ENCODE data around the gene PGP. TPM values are rescaled to one million over a fixed set of nuclear protein-coding genes. Genes with fewer than 3 reads are reported as not detected.
"Not testable (repeated sequence)": the region's sequence is repeated elsewhere in the genome, so short reads cannot be mapped to it uniquely, and the experiment has no call there.

PGP gene
- total and polyA plus RNA-seq, 5 donors from 2014 or later, result 6.1 to 14.2 (median 10.1) TPM

- Mint-ChIP-seq H3K4me3 (peak overlapping the region in 3 of 4 donors; percentile 78 to 80 (median 79)), H3K36me3 (no peaks in the 10 kb centered on the region), H3K27me3 (peaks cover 8% of the 10 kb centered on the region), H3K4me1 (peaks cover 0 to 20% (median 3%) of the 10 kb centered on the region in 4 donors), H3K9me3 (peaks cover 0 to 1% (median 0%) of the 10 kb centered on the region in 7 donors), H3K27ac (peak overlapping the region in 2 of 3 donors; percentile 20 to 52)
- DNase-seq, result no peak
- Histone ChIP-seq H3K4me1 (ENCODE audit: control insufficient read depth, insufficient read depth, low read length, poor library complexity, severe bottlenecking) (peaks cover 18% of the 10 kb centered on the region), H3K27me3 (ENCODE audit: control insufficient read depth, insufficient read depth, low read length) (no peaks in the 10 kb centered on the region), H3K4me3 (ENCODE audit: low read depth, low read length) (no peak overlapping the region), H3K36me3 (ENCODE audit: control insufficient read depth, insufficient read depth, low read length) (peaks cover 9% of the 10 kb centered on the region), H3K27ac (ENCODE audit: insufficient read depth, low read length, poor library complexity, severe bottlenecking) (peak overlapping the region; percentile 92), H3K9me3 (ENCODE audit: control insufficient read depth in 2 of 2, low read length in 2 of 2) (no peaks in the 10 kb centered on the region)
- ATAC-seq (ENCODE audit: low read depth in 2 of 2), result no peak
Observed at GRCh38 chr16:2206420-2206779, 8.2 kb downstream of the PGP start.

GRCh38 chr16:2205967-2206313, 8.7 kb downstream of the PGP start:
- H3K4me1 ChIP-seq (ENCODE audit: control insufficient read depth, insufficient read depth, low read length, poor library complexity, severe bottlenecking), result peaks cover 18% of the 10 kb centered on the region
- H3K27ac Mint-ChIP-seq, result peak overlapping the region; percentile 41 to 82 (median 52)
- peaks cover 0 to 1% (median 0%) of the 10 kb centered on the region in 7 donors for H3K9me3 Mint-ChIP-seq
- H3K4me3 ChIP-seq (ENCODE audit: low read depth, low read length), result peak overlapping the region; percentile 68
- peak overlapping the region; percentile 75 to 80 (median 78) for H3K4me3 Mint-ChIP-seq
- H3K36me3 ChIP-seq (ENCODE audit: control insufficient read depth, insufficient read depth, low read length), result peaks cover 9% of the 10 kb centered on the region
- ATAC-seq (ENCODE audit: low read depth in 2 of 2) (no peak), DNase-seq (no peak)
- H3K9me3 ChIP-seq (ENCODE audit: control insufficient read depth in 2 of 2, low read length in 2 of 2), result no peaks in the 10 kb centered on the region
- peaks cover 8% of the 10 kb centered on the region for H3K27me3 Mint-ChIP-seq
- no peaks in the 10 kb centered on the region for H3K27me3 ChIP-seq (ENCODE audit: control insufficient read depth, insufficient read depth, low read length)
- peak overlapping the region; percentile 92 for H3K27ac ChIP-seq (ENCODE audit: insufficient read depth, low read length, poor library complexity, severe bottlenecking)
- peaks cover 0 to 20% (median 3%) of the 10 kb centered on the region in 4 donors for H3K4me1 Mint-ChIP-seq
- H3K36me3 Mint-ChIP-seq, result no peaks in the 10 kb centered on the region

GRCh38 chr16:2205104-2205966, 9.3 kb downstream of the PGP start, which contains the start of gene MLST8:
Gene MLST8, plus strand, starts transcription at chr16:2205454. Its CDS starts 632 bp downstream, at chr16:2206086.
- H3K9me3 Mint-ChIP-seq, result peaks cover 0 to 1% (median 0%) of the 10 kb centered on the region in 7 donors
- peak within 1 kb of the TSS; percentile 82 to 96 (median 85) for H3K27ac Mint-ChIP-seq

GRCh38 chr16:2204416-2205103, 10.1 kb downstream of the PGP start:
- H3K4me1 ChIP-seq (ENCODE audit: control insufficient read depth, insufficient read depth, low read length, poor library complexity, severe bottlenecking), result peaks cover 18% of the 10 kb centered on the region
- no peaks in the 10 kb centered on the region for H3K36me3 Mint-ChIP-seq
- peak overlapping the region; percentile 24 to 83 (median 82) for H3K27ac Mint-ChIP-seq
- H3K4me3 Mint-ChIP-seq, result peak overlapping the region; percentile 78 to 89 (median 82)
- no peaks in the 10 kb centered on the region for H3K27me3 ChIP-seq (ENCODE audit: control insufficient read depth, insufficient read depth, low read length)
- H3K9me3 ChIP-seq (ENCODE audit: control insufficient read depth in 2 of 2, low read length in 2 of 2), result no peaks in the 10 kb centered on the region
- H3K36me3 ChIP-seq (ENCODE audit: control insufficient read depth, insufficient read depth, low read length), result peaks cover 9% of the 10 kb centered on the region
- H3K4me3 ChIP-seq (ENCODE audit: low read depth, low read length), result peak overlapping the region; percentile 70
- DNase-seq, result no peak
- H3K9me3 Mint-ChIP-seq, result peaks cover 0 to 1% (median 0%) of the 10 kb centered on the region in 7 donors
- H3K27me3 Mint-ChIP-seq, result peaks cover 18% of the 10 kb centered on the region
- H3K4me1 Mint-ChIP-seq, result peaks cover 0 to 20% (median 3%) of the 10 kb centered on the region in 4 donors
- H3K27ac ChIP-seq (ENCODE audit: insufficient read depth, low read length, poor library complexity, severe bottlenecking), result peak overlapping the region; percentile 92
- no peak for ATAC-seq (ENCODE audit: low read depth in 2 of 2)

More at GRCh38 chr16:2205104-2205966, 9.3 kb downstream of the PGP start, which contains the start of gene MLST8:
- Histone ChIP-seq H3K27me3 (ENCODE audit: control insufficient read depth, insufficient read depth, low read length) (no peaks in the 10 kb centered on the region), H3K27ac (ENCODE audit: insufficient read depth, low read length, poor library complexity, severe bottlenecking) (peak within 1 kb of the TSS; percentile 92), H3K36me3 (ENCODE audit: control insufficient read depth, insufficient read depth, low read length) (peaks cover 9% of the 10 kb centered on the region), H3K4me1 (ENCODE audit: control insufficient read depth, insufficient read depth, low read length, poor library complexity, severe bottlenecking) (peaks cover 18% of the 10 kb centered on the region), H3K9me3 (ENCODE audit: control insufficient read depth in 2 of 2, low read length in 2 of 2) (no peaks in the 10 kb centered on the region), H3K4me3 (ENCODE audit: low read depth, low read length) (peak within 1 kb of the TSS; percentile 70)
- Mint-ChIP-seq H3K4me1 (peaks cover 0 to 20% (median 3%) of the 10 kb centered on the region in 4 donors), H3K27me3 (peaks cover 10% of the 10 kb centered on the region), H3K4me3 (peak within 1 kb of the TSS; percentile 78 to 92 (median 88)), H3K36me3 (no peaks in the 10 kb centered on the region)
- peak; percentile 82 to 83 for ATAC-seq (ENCODE audit: low read depth in 2 of 2)
- peak; percentile 88 to 98 (median 93) for DNase-seq

GRCh38 chr16:2203119-2203688, 11.4 kb downstream of the PGP start:
- H3K4me1 ChIP-seq (ENCODE audit: control insufficient read depth, insufficient read depth, low read length, poor library complexity, severe bottlenecking), result peaks cover 18% of the 10 kb centered on the region
- peaks cover 0 to 20% (median 3%) of the 10 kb centered on the region in 4 donors for H3K4me1 Mint-ChIP-seq
- H3K36me3 Mint-ChIP-seq; H3K27me3 ChIP-seq (ENCODE audit: control insufficient read depth, insufficient read depth, low read length); H3K27ac ChIP-seq (ENCODE audit: insufficient read depth, low read length, poor library complexity, severe bottlenecking); H3K9me3 ChIP-seq (ENCODE audit: control insufficient read depth in 2 of 2, low read length in 2 of 2); ATAC-seq (ENCODE audit: low read depth in 2 of 2); DNase-seq; H3K4me3 ChIP-seq (ENCODE audit: low read depth, low read length); H3K9me3 Mint-ChIP-seq; H3K27ac Mint-ChIP-seq; H3K36me3 ChIP-seq (ENCODE audit: control insufficient read depth, insufficient read depth, low read length): not testable (repeated sequence)
- peak overlapping the region; percentile 74 to 89 (median 80) for H3K4me3 Mint-ChIP-seq
- peaks cover 25% of the 10 kb centered on the region for H3K27me3 Mint-ChIP-seq

- H3K27ac ChIP-seq (ENCODE audit: insufficient read depth, low read length, poor library complexity, severe bottlenecking), result no peak overlapping the region
- no peak overlapping the region for H3K27ac Mint-ChIP-seq
- ATAC-seq (ENCODE audit: low read depth in 2 of 2), result no peak
- no peak for DNase-seq
- H3K4me3 ChIP-seq (ENCODE audit: low read depth, low read length), result no peak overlapping the region
- no peaks in the 10 kb centered on the region for H3K9me3 ChIP-seq (ENCODE audit: control insufficient read depth in 2 of 2, low read length in 2 of 2)
- peaks cover 38% of the 10 kb centered on the region for H3K27me3 Mint-ChIP-seq
- no peaks in the 10 kb centered on the region for H3K9me3 Mint-ChIP-seq
- H3K4me1 ChIP-seq (ENCODE audit: control insufficient read depth, insufficient read depth, low read length, poor library complexity, severe bottlenecking), result peaks cover 22% of the 10 kb centered on the region
- no peaks in the 10 kb centered on the region for H3K36me3 Mint-ChIP-seq
- H3K4me1 Mint-ChIP-seq, result peaks cover 0 to 10% (median 2%) of the 10 kb centered on the region in 4 donors
- peak overlapping the region in 1 of 4 donors; percentile 85 for H3K4me3 Mint-ChIP-seq
- H3K27me3 ChIP-seq (ENCODE audit: control insufficient read depth, insufficient read depth, low read length), result peaks cover 10% of the 10 kb centered on the region
- no peaks in the 10 kb centered on the region for H3K36me3 ChIP-seq (ENCODE audit: control insufficient read depth, insufficient read depth, low read length)
Observed at GRCh38 chr16:2200313-2200712, 14.3 kb downstream of the PGP start.

- no peaks in the 10 kb centered on the region for H3K36me3 Mint-ChIP-seq
- H3K4me1 ChIP-seq (ENCODE audit: control insufficient read depth, insufficient read depth, low read length, poor library complexity, severe bottlenecking), result peaks cover 22% of the 10 kb centered on the region
- H3K9me3 ChIP-seq (ENCODE audit: control insufficient read depth in 2 of 2, low read length in 2 of 2), result no peaks in the 10 kb centered on the region
- H3K27me3 ChIP-seq (ENCODE audit: control insufficient read depth, insufficient read depth, low read length), result peaks cover 12% of the 10 kb centered on the region
- H3K4me3 ChIP-seq (ENCODE audit: low read depth, low read length), result no peak overlapping the region
- H3K4me3 Mint-ChIP-seq, result no peak overlapping the region
- H3K27ac ChIP-seq (ENCODE audit: insufficient read depth, low read length, poor library complexity, severe bottlenecking), result no peak overlapping the region
- H3K27me3 Mint-ChIP-seq, result peaks cover 44% of the 10 kb centered on the region
- H3K4me1 Mint-ChIP-seq, result peaks cover 0 to 15% (median 4%) of the 10 kb centered on the region in 4 donors
- no peaks in the 10 kb centered on the region for H3K36me3 ChIP-seq (ENCODE audit: control insufficient read depth, insufficient read depth, low read length)
- H3K27ac Mint-ChIP-seq, result no peak overlapping the region
- no peaks in the 10 kb centered on the region for H3K9me3 Mint-ChIP-seq
- ATAC-seq (ENCODE audit: low read depth in 2 of 2) (no peak), DNase-seq (no peak)
Observed at GRCh38 chr16:2199621-2200139, 15.0 kb downstream of the PGP start.
